NT2/D1 (cell line): Measurements from ENCODE around the gene RTCB.
"Not testable (repeated sequence)": the region's sequence is repeated elsewhere in the genome, so short reads cannot be mapped to it uniquely, and the experiment has no call there.

Experiments used
- DNase-seq: peaks from one replicate; pipeline ENCODE4 v3.0.0-alpha.2; 2011; ENCODE audit warnings: low read depth, low spot score
- H3K27me3 ChIP-seq: 2 replicates; pipeline ENCODE4 v1.6.0; 2011; ENCODE audit warnings: mild to moderate bottlenecking; ENCODE audit not compliant: insufficient read length, insufficient read depth
- H3K36me3 ChIP-seq: 2 replicates; pipeline ENCODE4 v1.6.1; 2011; ENCODE audit warnings: mild to moderate bottlenecking, low read length, mixed read lengths; ENCODE audit not compliant: insufficient read depth, insufficient read length
- H3K4me1 ChIP-seq: 2 replicates; pipeline ENCODE4 v1.5.1; 2011; ENCODE audit not compliant: insufficient read depth, insufficient read length
- H3K4me3 ChIP-seq: 2 replicates; pipeline ENCODE4 v1.5.1; 2011; ENCODE audit warnings: low read depth; ENCODE audit not compliant: insufficient read length
- H3K9ac ChIP-seq: 2 replicates; pipeline ENCODE4 v1.6.0; 2011; ENCODE audit warnings: low read depth; ENCODE audit not compliant: insufficient read length
- H3K9me3 ChIP-seq: 2 replicates; pipeline ENCODE4 v1.5.1; 2011; ENCODE audit warnings: mild to moderate bottlenecking, low read length; ENCODE audit not compliant: insufficient read depth
- SUZ12 ChIP-seq: IDR thresholded peaks from 2 replicates; pipeline ENCODE4 v1.6.1; 2011; ENCODE audit not compliant: insufficient read length, insufficient read depth; ENCODE audit errors: extremely low read depth
- YY1 ChIP-seq: IDR thresholded peaks from 2 replicates; pipeline ENCODE4 v1.6.1; 2011; ENCODE audit not compliant: insufficient read length, insufficient read depth
- ZNF274 ChIP-seq: IDR thresholded peaks from 2 replicates; pipeline ENCODE4 v1.6.1; 2011; ENCODE audit warnings: mild to moderate bottlenecking, low read depth, low read length

The RTCB gene

DNA sequence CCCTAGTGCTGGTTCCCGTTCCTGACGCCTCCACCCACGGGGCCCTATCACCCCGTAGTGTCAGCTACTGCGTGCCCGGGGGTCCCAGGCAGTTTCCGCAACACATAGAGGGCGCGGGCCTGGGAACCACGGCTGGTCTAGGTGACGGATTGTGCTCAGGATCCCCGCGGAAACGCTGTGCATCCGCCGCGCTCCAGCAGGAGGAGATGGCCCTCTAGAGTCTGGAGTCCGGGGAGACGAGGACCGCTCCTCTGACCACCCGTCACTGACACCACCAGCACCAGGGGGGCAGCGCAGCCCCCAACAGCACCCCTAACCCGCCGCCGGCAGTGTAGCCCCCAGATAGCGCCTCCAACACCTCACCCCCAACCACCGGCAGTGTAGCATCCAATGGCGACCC lies 58.8 kb downstream of the RTCB start:
- no peak overlapping the region for H3K9ac ChIP-seq
- DNase-seq, result no peak

DNA sequence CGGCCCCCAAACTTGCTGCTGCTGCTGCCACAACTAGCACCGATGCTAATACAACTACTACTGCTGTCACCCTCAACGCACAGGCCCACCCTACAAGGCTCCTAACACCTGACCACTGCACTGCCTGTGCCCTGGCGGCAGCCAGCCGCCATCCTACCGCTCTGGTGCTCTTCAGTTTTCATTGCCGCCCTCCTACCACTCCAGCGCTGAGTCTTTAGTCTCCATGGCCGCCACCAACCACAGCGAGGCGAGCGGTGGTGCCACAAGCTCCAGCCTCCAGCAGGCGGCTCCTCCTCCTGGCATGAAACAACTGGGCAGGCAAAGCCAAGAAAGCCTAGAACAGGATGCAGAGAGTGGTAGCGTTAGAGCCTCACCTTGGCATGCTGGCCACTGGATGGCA lies 59.4 kb downstream of the RTCB start:
- no peaks in the 10 kb centered on the region for H3K4me1 ChIP-seq
- no peak overlapping the region for H3K9ac ChIP-seq
- H3K27me3 ChIP-seq, result no peaks in the 10 kb centered on the region
- TF ChIP-seq ZNF274, result no peak
- no peak for TF ChIP-seq YY1
- TF ChIP-seq SUZ12, result no peak
- no peaks in the 10 kb centered on the region; the same call in 1 of the 2 replicates for H3K9me3 ChIP-seq
- H3K36me3 ChIP-seq, result no peaks in the 10 kb centered on the region
- no peak for DNase-seq
- H3K4me3 ChIP-seq, result no peak overlapping the region

More for the DNA sequence above, 58.8 kb downstream of the RTCB start:
- Histone ChIP-seq H3K4me3 (no peak overlapping the region), H3K9me3 (no peaks in the 10 kb centered on the region; the same call in 1 of the 2 replicates), H3K4me1 (no peaks in the 10 kb centered on the region), H3K27me3 (no peaks in the 10 kb centered on the region), H3K36me3 (no peaks in the 10 kb centered on the region)
- TF ChIP-seq ZNF274 (no peak), YY1 (no peak), SUZ12 (no peak)

GRCh38 chr22:32351875-32352274 lies 60.2 kb downstream of the RTCB start:
- not testable (repeated sequence) for H3K27me3 ChIP-seq, H3K36me3 ChIP-seq, H3K9ac ChIP-seq, H3K4me3 ChIP-seq, H3K4me1 ChIP-seq, DNase-seq, H3K9me3 ChIP-seq

DNA sequence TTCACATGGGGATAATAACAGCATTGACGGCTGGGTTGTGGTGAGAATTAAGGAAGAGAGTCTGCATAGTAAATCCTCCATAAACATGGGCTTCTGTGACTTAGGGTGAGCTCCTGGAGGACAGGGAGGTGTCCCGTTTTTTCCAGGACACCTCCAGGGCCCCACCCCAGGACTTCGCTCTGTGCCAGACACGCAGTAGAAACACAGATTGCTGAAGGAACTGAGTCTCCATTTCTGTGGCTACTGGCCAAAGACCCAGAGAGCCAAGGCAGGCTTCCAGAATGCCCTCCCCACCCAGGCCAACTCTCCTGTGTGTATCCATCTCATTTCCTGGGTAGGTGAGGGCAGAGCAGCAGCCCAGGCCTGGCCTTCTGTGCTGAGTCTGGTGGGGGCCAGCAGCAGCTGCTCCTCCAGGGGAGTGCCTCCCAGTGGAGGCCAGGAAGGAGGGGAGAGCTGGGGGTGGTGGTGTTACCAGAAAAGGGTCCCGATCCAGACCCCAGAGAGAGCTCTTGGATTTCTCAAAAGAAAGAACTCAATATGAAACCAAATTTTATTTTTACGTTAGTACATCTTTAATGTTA lies 63.9 kb downstream of the RTCB start:
- Histone ChIP-seq H3K9me3 (no peaks in the 10 kb centered on the region), H3K4me1 (no peaks in the 10 kb centered on the region), H3K9ac (no peak overlapping the region), H3K36me3 (no peaks in the 10 kb centered on the region), H3K4me3 (no peak overlapping the region), H3K27me3 (peaks cover 1% of the 10 kb centered on the region)
- no peak for DNase-seq
- TF ChIP-seq YY1, result no peak

GRCh38 chr22:32343941-32344340 lies 68.1 kb downstream of the RTCB start:
- Histone ChIP-seq H3K36me3 (no peaks in the 10 kb centered on the region), H3K4me1 (no peaks in the 10 kb centered on the region), H3K9me3 (no peaks in the 10 kb centered on the region), H3K27me3 (peaks cover 3% of the 10 kb centered on the region), H3K9ac (no peak overlapping the region), H3K4me3 (no peak overlapping the region)
- TF ChIP-seq YY1 (no peak), SUZ12 (no peak), ZNF274 (no peak)
- DNase-seq, result no peak

DNA sequence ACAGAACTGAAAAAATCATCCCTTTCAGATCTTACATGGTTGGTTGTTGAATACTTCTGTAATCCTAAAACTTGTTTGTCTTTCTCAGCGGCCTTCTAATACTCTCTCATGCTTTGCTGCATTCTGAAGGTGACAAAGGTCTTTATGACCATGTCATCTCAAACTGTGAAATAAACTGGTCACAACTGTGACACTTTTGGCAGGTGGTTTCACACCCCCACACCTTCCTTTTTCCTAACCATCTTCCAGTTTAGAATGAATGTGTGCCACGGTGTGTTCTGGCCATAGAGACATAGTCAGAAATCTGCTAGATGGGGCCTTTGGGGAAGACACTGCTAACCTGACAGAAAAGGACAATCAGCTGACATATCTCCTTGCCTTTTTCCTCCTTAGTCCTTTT lies 69.1 kb downstream of the RTCB start:
- Histone ChIP-seq H3K36me3 (no peaks in the 10 kb centered on the region), H3K27me3 (peaks cover 3% of the 10 kb centered on the region), H3K4me3 (no peak overlapping the region), H3K4me1 (no peaks in the 10 kb centered on the region), H3K9ac (no peak overlapping the region), H3K9me3 (no peaks in the 10 kb centered on the region)
- DNase-seq, result no peak
- TF ChIP-seq YY1 (no peak), ZNF274 (no peak), SUZ12 (no peak)

- peaks cover 3% of the 10 kb centered on the region for H3K27me3 ChIP-seq
- DNase-seq, result no peak
- TF ChIP-seq ZNF274 (no peak), YY1 (no peak), SUZ12 (no peak)
These were observed 70.8 kb downstream of the RTCB start for GRCh38 chr22:32341122-32341740.

DNA sequence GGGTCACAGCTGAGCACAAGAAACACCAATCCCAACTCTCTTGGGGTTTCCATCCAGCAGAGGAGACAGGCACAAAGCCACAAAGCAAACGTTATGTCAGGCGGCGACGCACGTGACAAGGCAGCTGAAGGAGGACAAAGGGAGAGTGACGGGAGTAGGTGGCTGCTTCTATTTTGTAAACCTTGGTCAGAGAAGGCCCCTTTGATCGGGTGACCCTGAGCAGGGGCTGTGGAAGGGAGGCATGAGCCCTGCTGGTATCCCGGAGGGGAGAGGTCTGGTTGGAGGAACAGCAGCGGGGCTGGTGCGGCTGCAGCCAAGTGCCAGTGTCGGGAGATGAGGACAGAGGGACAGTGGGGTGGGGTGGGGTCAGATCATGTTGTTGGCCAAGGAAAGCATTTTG lies 71.6 kb downstream of the RTCB start:
- H3K9me3 ChIP-seq, result no peaks in the 10 kb centered on the region
- H3K4me1 ChIP-seq, result peaks cover 3% of the 10 kb centered on the region
- H3K9ac ChIP-seq, result no peak overlapping the region
- no peak overlapping the region for H3K4me3 ChIP-seq
- no peak for DNase-seq
- H3K36me3 ChIP-seq, result no peaks in the 10 kb centered on the region
- TF ChIP-seq SUZ12 (no peak), ZNF274 (no peak), YY1 (no peak)
- H3K27me3 ChIP-seq, result peaks cover 5% of the 10 kb centered on the region

More at GRCh38 chr22:32341122-32341740, 70.8 kb downstream of the RTCB start:
- no peaks in the 10 kb centered on the region for H3K4me1 ChIP-seq
- H3K4me3 ChIP-seq, result no peak overlapping the region
- H3K9ac ChIP-seq, result no peak overlapping the region
- H3K36me3 ChIP-seq, result no peaks in the 10 kb centered on the region
- no peaks in the 10 kb centered on the region for H3K9me3 ChIP-seq
